Stimulated activated CD4-positive, alpha-beta T cell treated with anti-CD3 and anti-CD28 coated beads, Interleukin-12 subunit alpha, Interleukin-12 subunit beta, amount 100 ng/mL, for 4 hours (primary cell): ENCODE results near the gene CNTD1.

Source experiments
- DNase-seq: peaks from one replicate; pipeline ENCODE4 v3.0.0-alpha.2; 2020

The CNTD1 gene

GRCh38 chr17:42809250-42809649, 10.6 kb downstream of the CNTD1 start:
- no peak for DNase-seq

- no peak for DNase-seq
These were observed 16.2 kb downstream of the CNTD1 start for GRCh38 chr17:42814633-42815399.

GRCh38 chr17:42817866-42818265, 19.2 kb downstream of the CNTD1 start:
- DNase-seq, result no peak

GRCh38 chr17:42818379-42818778, 19.7 kb downstream of the CNTD1 start:
- DNase-seq, result no peak

- DNase-seq, result peak; percentile 61
These were observed 21.4 kb downstream of the CNTD1 start for GRCh38 chr17:42819939-42820535.

- no peak for DNase-seq
These were observed 22.5 kb downstream of the CNTD1 start for GRCh38 chr17:42821176-42821575.

GRCh38 chr17:42827472-42827871, 28.8 kb downstream of the CNTD1 start:
- DNase-seq, result no peak

- no peak for DNase-seq
These were observed 32.3 kb downstream of the CNTD1 start for GRCh38 chr17:42830971-42831370.

- DNase-seq, result no peak
These were observed 33.7 kb downstream of the CNTD1 start for GRCh38 chr17:42832213-42832933.

- DNase-seq, result peak; percentile 86
These were observed 34.5 kb downstream of the CNTD1 start, which contains the start of gene PSME3 for GRCh38 chr17:42832934-42833766. Gene PSME3, plus strand, starts transcription at chr17:42833397. Its CDS starts 235 bp downstream, at chr17:42833632.

- DNase-seq, result peak; percentile 21
These were observed 35.2 kb downstream of the CNTD1 start for GRCh38 chr17:42833767-42834422.

- DNase-seq, result no peak
These were observed 37.1 kb downstream of the CNTD1 start for GRCh38 chr17:42835732-42836131.

- no peak for DNase-seq
These were observed 43.5 kb downstream of the CNTD1 start for GRCh38 chr17:42841975-42842685.

- no peak for DNase-seq
These were observed 44.8 kb downstream of the CNTD1 start for GRCh38 chr17:42843358-42843934.

- no peak for DNase-seq
These were observed 45.6 kb downstream of the CNTD1 start, which contains the start of gene AOC2 for GRCh38 chr17:42844271-42844670. Gene AOC2, plus strand, starts transcription at chr17:42844580. Its CDS starts 47 bp downstream, at chr17:42844627.

- no peak for DNase-seq
These were observed 46.3 kb downstream of the CNTD1 start for GRCh38 chr17:42844761-42845555.

- DNase-seq, result no peak
These were observed 46.9 kb downstream of the CNTD1 start for GRCh38 chr17:42845556-42845917.

- DNase-seq, result no peak
These were observed 47.4 kb downstream of the CNTD1 start for GRCh38 chr17:42845918-42846593.

GRCh38 chr17:42846594-42847280, 48.1 kb downstream of the CNTD1 start:
- no peak for DNase-seq
